ELR (cell line): ENCODE data around the gene NCF2.
A peak's percentile ranks its signal among the peaks of the same experiment; 100 is the strongest.

Experiments used
- DNase-seq: peaks from one replicate; pipeline ENCODE4 v3.0.0-alpha.2; 2015; ENCODE audit warnings: low read depth

The NCF2 gene

GRCh38 chr1:183552441-183552840 is 37.8 kb downstream of the NCF2 start:
- no peak for DNase-seq

- no peak for DNase-seq
Observed at GRCh38 chr1:183551924-183552323, 38.3 kb downstream of the NCF2 start.

DNA sequence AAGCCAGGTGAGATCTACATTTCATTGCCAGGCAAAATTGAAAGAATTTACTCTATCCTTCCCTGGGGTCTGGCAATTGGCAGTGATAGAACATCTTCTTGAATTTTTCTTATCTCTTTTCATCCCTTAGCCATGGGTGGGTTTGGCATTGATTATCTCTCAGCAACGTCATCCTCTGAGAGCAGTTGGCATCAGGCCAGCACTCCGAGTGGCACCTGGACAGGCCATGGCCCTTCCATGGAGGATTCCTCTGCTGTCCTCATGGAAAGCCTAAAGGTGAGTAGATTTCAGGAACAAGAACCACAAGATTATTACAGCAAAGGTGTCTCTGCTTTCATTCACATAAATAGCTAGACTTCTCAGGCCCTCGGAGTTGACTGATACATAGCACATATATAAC is 39.3 kb downstream of the NCF2 start:
- DNase-seq: no peak

DNA sequence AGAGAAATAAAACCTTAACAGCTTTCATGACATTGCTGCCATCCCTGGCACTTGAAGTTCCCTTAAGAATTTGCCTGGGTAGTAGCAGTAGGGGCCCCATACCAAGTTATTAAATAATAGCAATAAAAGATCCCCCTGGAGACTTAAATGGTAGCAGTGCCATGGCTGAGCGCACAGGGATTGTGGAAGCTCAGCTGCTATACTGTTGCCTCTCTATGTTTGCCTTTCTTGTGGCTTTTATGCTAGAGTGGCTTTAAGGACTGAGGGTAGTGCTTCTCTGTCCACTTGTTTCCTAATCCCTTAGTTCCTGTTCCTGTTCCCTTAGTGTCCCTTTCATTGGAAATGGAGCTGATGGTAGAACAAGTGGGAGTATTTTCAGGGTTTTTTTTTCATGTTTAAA is 42.1 kb downstream of the NCF2 start:
- DNase-seq: no peak

DNA sequence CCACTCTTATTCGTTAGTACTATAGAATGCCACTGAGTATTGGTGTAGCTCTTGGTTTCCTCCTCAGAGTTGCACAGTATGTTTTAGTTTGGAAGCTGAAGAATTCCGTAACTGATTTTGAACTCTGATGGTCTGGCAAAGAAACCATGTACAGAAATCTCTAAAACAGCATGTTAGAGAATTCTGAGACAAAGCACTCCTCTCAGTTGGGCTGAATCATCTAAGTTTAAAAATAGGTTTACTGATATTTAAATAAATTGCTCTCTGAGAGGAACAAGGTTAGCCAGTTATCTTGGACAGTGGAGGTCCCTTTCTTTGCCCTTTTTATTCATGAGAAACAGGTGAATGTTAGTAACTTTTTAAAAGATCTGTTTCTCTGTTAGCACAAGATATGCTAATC is 43.8 kb downstream of the NCF2 start:
- no peak for DNase-seq

- no peak for DNase-seq
Observed at GRCh38 chr1:183544598-183545297, 45.5 kb downstream of the NCF2 start.

DNA sequence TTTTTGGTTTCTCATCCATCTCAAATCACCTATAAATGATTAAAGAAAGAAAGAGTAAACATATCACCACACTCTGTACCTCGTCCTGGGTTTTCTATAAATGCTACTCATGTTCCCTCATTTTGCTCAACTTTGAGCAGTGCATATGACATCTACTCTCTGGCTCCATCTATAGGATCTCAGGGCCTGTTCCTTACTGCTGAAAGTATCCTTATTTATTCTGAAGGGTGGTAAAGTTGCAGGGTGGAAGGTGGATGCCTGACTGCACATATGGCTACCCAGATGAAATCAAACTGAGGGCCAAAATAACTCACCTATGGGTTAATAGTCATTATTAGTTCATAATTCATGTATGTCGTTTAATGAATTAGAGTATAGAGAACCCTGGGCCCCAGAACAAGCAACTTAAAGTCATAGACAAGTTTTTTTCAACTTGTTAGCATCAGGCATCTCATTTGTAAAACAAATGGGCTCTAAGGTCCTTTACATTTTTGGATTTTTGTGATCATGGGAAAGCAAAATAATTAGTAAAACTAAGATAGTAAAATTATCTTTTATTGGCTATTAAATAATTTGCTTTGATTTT is 46.5 kb downstream of the NCF2 start:
- DNase-seq: peak; percentile 79

DNA sequence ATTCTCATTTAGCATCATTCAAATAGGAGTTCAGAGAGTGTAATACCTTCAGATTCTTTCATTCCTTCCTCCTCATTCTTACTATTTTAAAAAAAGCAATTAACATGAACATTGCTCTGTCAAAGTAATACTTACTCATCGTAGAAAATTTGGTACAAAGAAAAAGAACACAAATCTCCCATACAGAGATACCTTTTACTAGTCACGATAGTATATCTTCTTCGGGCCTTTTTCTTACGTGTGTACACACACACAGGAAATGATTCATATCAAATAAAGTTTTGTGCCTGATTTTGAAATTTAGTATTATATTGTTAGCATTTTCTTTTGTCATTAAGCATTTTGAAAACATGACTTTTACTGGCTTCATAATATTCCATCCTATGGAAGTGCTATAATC is 52.9 kb downstream of the NCF2 start:
- DNase-seq: peak; percentile 33

GRCh38 chr1:183533617-183534174 is 56.6 kb downstream of the NCF2 start:
- DNase-seq: no peak

GRCh38 chr1:183528577-183528976 is 61.7 kb downstream of the NCF2 start:
- no peak for DNase-seq

- DNase-seq: no peak
Observed at GRCh38 chr1:183522104-183522503, 68.2 kb downstream of the NCF2 start.

GRCh38 chr1:183520379-183520778 is 69.9 kb downstream of the NCF2 start:
- no peak for DNase-seq

DNA sequence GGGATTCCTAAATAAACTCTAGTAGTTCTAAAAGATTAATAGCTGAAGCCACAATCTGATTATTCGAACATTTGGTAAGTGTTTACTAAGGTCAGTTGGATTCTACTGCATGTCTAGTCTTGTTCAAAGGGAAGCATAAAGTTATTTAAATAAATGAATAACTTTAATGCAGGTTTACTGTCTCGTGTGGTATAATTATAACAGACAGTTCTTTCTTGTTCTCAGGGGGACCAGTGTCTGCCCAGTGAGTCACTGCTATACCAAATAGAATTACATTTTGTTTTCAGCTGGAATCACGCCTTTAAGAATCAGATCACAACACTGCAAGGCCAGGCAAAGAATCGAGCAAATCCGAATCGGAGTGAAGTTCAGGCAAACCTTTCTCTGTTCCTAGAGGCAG is 72.9 kb downstream of the NCF2 start:
- DNase-seq: no peak

DNA sequence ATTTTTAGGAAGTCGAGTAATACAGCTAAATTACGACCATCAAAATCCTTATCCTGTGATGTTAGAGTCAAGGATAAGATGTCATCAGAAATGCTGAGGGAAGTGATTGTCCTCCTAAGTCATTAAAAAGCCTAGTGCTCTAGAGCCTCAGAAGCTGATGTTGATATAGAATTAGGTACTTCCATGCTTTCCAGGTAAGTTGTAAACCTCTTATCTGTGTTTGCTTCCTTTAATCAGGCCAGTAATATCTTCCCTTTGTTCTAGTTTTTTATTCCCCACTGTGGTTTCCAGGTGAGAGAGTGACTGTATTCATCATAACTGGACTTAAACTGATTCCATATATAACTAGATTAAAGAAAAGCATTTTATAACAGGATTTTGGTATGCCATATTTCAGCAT is 73.5 kb downstream of the NCF2 start:
- DNase-seq: no peak

DNA sequence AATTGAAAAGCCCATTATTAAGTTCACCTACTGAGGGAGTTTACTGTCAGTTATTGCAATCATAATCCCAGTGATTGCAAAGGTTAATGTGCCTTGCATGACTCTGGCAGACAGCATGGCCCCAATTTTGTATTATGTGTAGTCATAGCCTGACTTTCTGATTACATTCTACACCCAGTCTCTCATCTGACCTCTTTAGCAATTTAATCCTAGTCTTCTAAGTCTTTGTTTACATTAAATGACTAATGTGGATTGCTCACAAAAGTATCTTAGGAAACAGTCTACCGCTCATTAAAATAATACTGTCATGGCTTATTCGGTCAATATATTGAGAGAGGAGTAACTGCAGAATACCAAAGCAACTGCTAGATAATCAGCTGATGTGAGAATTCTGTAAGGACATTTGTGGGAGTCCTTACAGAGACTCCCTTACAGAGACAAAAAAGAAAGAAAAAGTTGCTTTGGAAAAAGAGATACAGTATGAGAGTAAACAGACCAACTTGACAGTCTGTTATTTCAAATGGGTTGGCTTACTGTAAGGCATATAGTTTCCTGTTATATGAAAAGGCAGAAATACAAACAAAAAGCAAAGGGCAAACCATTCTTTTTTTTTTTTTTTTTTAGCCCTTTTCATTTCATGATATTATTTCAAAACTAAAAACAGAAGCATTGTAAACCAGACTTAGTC is 75.1 kb downstream of the NCF2 start:
- peak; percentile 96 for DNase-seq

DNA sequence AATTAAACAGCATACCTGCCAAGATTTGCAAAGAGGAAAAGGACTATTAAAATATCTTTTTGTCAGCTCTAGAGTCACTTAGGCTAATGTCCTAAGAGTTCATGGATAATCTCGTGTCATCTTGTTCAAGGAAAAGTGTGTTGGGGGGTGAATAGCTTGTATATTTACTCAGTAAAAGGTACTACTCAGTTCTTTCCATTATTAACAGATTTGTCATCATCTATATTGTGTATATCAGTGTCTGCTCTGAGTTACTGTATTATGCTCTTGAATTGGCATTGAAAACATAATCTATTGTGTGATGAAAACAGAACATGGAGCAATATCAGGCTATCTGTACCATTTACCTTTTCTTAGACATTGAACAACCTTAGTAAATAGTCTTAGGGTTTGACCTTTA is 76.0 kb downstream of the NCF2 start:
- peak; percentile 57 for DNase-seq

DNA sequence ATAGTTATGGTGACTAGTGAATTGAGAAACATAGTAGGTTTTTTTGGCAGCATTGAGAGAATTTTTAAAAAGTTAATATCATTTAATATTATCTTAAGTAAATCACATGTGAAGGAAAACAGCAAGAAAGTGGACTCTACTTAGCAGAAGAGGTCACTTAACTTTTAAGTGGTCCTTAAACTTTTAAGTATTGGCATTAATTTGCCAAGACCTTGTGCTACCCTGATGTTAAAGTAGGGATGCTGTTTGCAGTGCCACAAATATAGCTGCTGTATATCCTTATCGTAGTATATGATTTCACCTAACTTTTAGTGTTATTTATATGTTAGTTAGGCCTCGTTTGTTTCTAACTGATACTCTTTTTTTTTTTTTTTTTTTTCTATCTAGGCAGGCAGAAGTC is 77.8 kb downstream of the NCF2 start:
- no peak for DNase-seq

DNA sequence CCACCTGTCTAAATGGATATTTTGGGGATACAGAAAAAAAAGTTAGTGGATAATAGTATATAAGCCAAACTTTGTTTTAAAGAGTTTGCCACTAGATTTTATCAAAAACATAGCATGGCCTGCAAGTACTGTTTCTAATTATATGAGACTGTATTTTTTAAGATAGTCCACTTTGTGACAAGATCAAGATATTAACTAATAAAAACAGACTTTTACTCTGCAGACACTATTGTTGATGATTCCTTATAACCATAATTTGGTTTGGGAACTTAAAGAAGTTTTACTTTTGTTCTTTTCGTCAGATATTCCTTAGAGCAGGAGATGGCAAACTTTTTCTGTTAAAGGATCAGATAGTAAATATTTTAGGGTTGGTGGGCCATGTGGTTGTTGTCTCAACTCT is 81.6 kb downstream of the NCF2 start:
- no peak for DNase-seq

DNA sequence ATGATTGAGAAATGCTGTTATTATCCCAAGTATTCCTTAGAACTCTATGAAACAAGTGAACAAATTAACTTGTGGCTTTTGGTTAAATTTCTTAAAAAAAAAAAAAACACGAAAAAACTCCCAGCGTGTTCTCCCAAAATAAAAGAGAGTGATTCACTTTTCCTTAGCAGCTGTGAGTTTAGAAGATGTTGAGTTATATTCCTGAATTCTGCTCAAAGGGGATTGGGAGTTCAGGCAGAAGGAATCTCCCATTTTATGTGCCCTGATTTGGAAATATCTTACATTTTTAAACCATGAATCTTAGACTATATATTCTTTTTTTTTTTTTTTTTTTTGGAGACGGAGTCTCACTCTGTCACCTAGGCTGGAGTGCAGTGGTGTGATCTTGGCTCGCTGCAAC is 83.7 kb downstream of the NCF2 start:
- DNase-seq: no peak
